Subcutaneous abdominal adipose tissue (tissue), 5 donors: ENCODE data around the gene PORCN.
A peak's percentile ranks its signal among the peaks of the same experiment; 100 is the strongest.

Experiments
- H3K27ac ChIP-seq: one replicate; pipeline ENCODE4 v1.7.0; 2013; ENCODE audit warnings: low read depth, mild to moderate bottlenecking, inconsistent platforms, low read length, moderate library complexity
- H3K27me3 ChIP-seq, 5 donors: one replicate each; pipeline ENCODE4 v1.7.0; 2013; ENCODE audit warnings: low read length in 5 of 5, inconsistent platforms in 1 of 5; ENCODE audit not compliant: control insufficient read depth in 5 of 5, insufficient read depth in 4 of 5
- H3K36me3 ChIP-seq, 5 donors: one replicate each; pipeline ENCODE4 v1.7.0; 2013; ENCODE audit warnings: low read length in 5 of 5; ENCODE audit not compliant: control insufficient read depth in 5 of 5, insufficient read depth in 5 of 5
- H3K4me1 ChIP-seq, 5 donors: one replicate each; pipeline ENCODE4 v1.7.0; 2013; ENCODE audit warnings: low read length in 5 of 5, mild to moderate bottlenecking in 3 of 5, moderate library complexity in 1 of 5; ENCODE audit not compliant: control insufficient read depth in 5 of 5, insufficient read depth in 5 of 5
- H3K4me3 ChIP-seq, 5 donors: one replicate each; pipeline ENCODE4 v1.7.0; 2013; ENCODE audit warnings: low read length in 5 of 5, low read depth in 1 of 5
- H3K9ac ChIP-seq, 5 donors: one replicate each; pipeline ENCODE4 v1.7.0; 2013; ENCODE audit warnings: low read length in 5 of 5, mild to moderate bottlenecking in 4 of 5, moderate library complexity in 3 of 5
- H3K9me3 ChIP-seq, 5 donors: one replicate each; pipeline ENCODE4 v1.7.0; 2013; ENCODE audit warnings: low read length in 5 of 5; ENCODE audit not compliant: control insufficient read depth in 5 of 5
- donor health status: healthy.
- donor health status: healthy.
- donor health status: healthy.
- donor health status: healthy.
- donor health status: healthy.

Gene PORCN

GRCh38 chrX:48475296-48475695 is 33.5 kb upstream of the PORCN start:
- Histone ChIP-seq H3K4me3 (peak overlapping the region; percentile 68 to 80 (median 75)), H3K27ac (peak overlapping the region; percentile 50)

DNA sequence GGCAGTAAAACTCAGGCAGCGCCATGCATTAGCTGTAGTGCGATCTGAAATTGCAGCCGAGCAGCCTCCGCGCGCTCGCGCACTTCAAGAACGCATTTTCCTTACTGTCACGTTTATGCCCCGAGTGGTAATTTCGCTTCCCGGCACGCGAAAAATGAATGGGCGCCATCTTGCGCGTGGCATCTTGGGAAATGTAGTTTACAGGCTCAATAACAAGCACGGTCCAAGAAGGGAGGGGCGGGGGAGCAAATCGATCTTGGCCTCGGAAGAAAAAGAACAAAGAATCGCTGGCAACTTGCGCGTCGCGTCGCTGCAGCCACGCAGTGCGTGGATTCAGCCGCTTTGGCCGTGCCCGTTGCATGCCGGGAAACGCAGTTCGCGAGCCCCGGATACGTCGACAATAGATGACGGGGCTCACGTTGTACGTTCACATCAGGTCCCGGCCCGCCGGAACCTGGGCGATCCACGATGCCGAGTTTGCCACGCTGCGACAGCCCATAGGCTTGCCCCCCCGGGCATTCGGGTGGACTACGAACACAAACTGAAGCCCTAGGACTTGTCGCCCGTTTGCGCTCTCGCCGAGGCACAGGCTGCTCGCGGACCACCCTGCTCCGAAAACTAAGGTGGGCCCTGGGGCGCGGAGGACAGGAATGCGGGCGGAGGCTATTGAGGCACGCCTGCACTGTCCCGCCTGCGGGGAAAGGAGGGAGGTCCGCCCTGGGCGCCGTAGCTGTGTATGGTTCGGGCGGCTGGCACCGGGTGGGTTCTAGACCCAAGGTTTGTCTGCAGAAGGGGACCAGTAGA is 32.8 kb upstream of the PORCN start, which contains the start of gene FTSJ1:
Gene FTSJ1 (plus strand): TSS at position 426 of the 804 bp plus-strand sequence. CDS start 1,849 bp downstream, outside the sequence.
- peaks cover 0 to 14% (median 2%) of the 10 kb centered on the region in 5 donors for H3K36me3 ChIP-seq
- H3K27ac ChIP-seq: peak within 1 kb of the TSS; percentile 50
- peaks cover 0 to 12% (median 10%) of the 10 kb centered on the region in 5 donors for H3K4me1 ChIP-seq
- H3K4me3 ChIP-seq: peak within 1 kb of the TSS; percentile 68 to 80 (median 75)
- peaks cover 0 to 5% (median 0%) of the 10 kb centered on the region in 5 donors for H3K27me3 ChIP-seq
- peak within 1 kb of the TSS; percentile 56 to 82 (median 72) for H3K9ac ChIP-seq
- H3K9me3 ChIP-seq: peaks cover 0 to 4% (median 0%) of the 10 kb centered on the region in 5 donors

More at GRCh38 chrX:48475296-48475695, 33.5 kb upstream of the PORCN start:
- peaks cover 0 to 4% (median 0%) of the 10 kb centered on the region in 5 donors for H3K9me3 ChIP-seq
- H3K36me3 ChIP-seq: peaks cover 0 to 11% (median 0%) of the 10 kb centered on the region in 5 donors
- peaks cover 0 to 12% (median 10%) of the 10 kb centered on the region in 5 donors for H3K4me1 ChIP-seq
- peak overlapping the region in 4 of 5 donors; percentile 59 to 82 (median 70) for H3K9ac ChIP-seq
- H3K27me3 ChIP-seq: peaks cover 0 to 5% (median 0%) of the 10 kb centered on the region in 5 donors

GRCh38 chrX:48476919-48477318 is 31.9 kb upstream of the PORCN start:
- Histone ChIP-seq H3K9ac (peak overlapping the region in 2 of 5 donors; percentile 73 to 82), H3K9me3 (peaks cover 0 to 4% (median 0%) of the 10 kb centered on the region in 5 donors), H3K4me3 (peak overlapping the region; percentile 3 to 75 (median 68)), H3K27me3 (peaks cover 0 to 7% (median 0%) of the 10 kb centered on the region in 5 donors), H3K27ac (peak overlapping the region; percentile 50), H3K4me1 (peaks cover 0 to 12% (median 10%) of the 10 kb centered on the region in 5 donors), H3K36me3 (peaks cover 0 to 23% (median 12%) of the 10 kb centered on the region in 5 donors)

GRCh38 chrX:48477960-48478755 is 30.6 kb upstream of the PORCN start:
- H3K27ac ChIP-seq: no peak overlapping the region
- peaks cover 0 to 7% (median 4%) of the 10 kb centered on the region in 5 donors for H3K27me3 ChIP-seq
- H3K9me3 ChIP-seq: peaks cover 0 to 4% (median 0%) of the 10 kb centered on the region in 5 donors
- peaks cover 0 to 30% (median 21%) of the 10 kb centered on the region in 5 donors for H3K36me3 ChIP-seq
- H3K4me3 ChIP-seq: no peak overlapping the region
- H3K9ac ChIP-seq: no peak overlapping the region
- peaks cover 0 to 12% (median 10%) of the 10 kb centered on the region in 5 donors for H3K4me1 ChIP-seq

DNA sequence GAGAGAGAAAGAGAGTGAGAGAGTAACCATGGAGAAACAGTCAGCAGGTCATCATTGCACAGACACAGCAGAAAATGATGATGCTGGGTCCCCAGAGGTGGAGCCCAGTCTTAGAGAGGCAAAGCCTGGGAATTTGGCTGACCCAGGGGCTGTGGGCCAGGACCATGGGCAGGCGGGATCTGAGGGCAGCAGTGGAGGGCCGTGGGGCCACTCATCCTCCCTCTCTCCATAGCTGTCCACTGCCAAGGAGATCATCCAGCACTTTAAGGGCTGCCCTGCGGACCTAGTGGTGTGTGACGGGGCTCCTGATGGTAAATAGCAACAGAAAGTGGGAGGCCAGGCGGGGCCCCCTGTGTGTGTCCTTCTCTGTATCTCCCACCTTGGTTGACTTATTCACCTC is 30.0 kb upstream of the PORCN start:
- H3K36me3 ChIP-seq: peaks cover 0 to 34% (median 25%) of the 10 kb centered on the region in 5 donors
- H3K4me3 ChIP-seq: no peak overlapping the region
- H3K4me1 ChIP-seq: peaks cover 0 to 12% (median 10%) of the 10 kb centered on the region in 5 donors
- no peak overlapping the region for H3K9ac ChIP-seq
- H3K27me3 ChIP-seq: peaks cover 0 to 7% (median 4%) of the 10 kb centered on the region in 5 donors
- H3K27ac ChIP-seq: no peak overlapping the region
- peaks cover 0 to 4% (median 0%) of the 10 kb centered on the region in 5 donors for H3K9me3 ChIP-seq

GRCh38 chrX:48480142-48480541 is 28.6 kb upstream of the PORCN start:
- Histone ChIP-seq H3K27ac (no peak overlapping the region), H3K9me3 (peaks cover 0 to 4% (median 0%) of the 10 kb centered on the region in 5 donors), H3K27me3 (peaks cover 0 to 7% (median 4%) of the 10 kb centered on the region in 5 donors), H3K9ac (no peak overlapping the region), H3K4me3 (no peak overlapping the region), H3K36me3 (peaks cover 0 to 37% (median 25%) of the 10 kb centered on the region in 5 donors), H3K4me1 (peaks cover 0 to 12% (median 10%) of the 10 kb centered on the region in 5 donors)

DNA sequence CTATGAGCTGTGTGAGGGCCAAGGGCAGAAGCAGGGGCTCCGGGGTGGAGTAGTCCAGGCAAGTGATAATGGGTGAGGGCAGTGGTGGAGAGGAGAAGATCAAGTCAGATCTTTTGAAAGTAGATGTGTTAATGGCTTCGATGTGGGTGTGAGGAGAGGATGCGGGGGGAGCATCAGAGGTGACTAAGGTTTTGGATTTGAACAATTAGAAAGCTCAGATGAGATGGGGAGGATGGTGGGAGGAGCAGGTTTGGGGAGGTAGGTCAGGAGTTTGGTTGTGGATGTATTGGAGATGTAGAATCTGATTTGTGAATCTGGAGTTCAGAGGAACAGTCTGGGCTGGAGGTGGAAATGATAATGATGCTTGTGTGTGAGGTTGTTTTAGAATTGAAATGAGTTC is 28.2 kb upstream of the PORCN start:
- peaks cover 0 to 7% (median 4%) of the 10 kb centered on the region in 5 donors for H3K27me3 ChIP-seq
- no peak overlapping the region for H3K27ac ChIP-seq
- H3K9me3 ChIP-seq: peaks cover 0 to 4% (median 0%) of the 10 kb centered on the region in 5 donors
- H3K4me1 ChIP-seq: peaks cover 0 to 12% (median 10%) of the 10 kb centered on the region in 5 donors
- H3K4me3 ChIP-seq: no peak overlapping the region
- H3K9ac ChIP-seq: no peak overlapping the region
- peaks cover 0 to 39% (median 25%) of the 10 kb centered on the region in 5 donors for H3K36me3 ChIP-seq

DNA sequence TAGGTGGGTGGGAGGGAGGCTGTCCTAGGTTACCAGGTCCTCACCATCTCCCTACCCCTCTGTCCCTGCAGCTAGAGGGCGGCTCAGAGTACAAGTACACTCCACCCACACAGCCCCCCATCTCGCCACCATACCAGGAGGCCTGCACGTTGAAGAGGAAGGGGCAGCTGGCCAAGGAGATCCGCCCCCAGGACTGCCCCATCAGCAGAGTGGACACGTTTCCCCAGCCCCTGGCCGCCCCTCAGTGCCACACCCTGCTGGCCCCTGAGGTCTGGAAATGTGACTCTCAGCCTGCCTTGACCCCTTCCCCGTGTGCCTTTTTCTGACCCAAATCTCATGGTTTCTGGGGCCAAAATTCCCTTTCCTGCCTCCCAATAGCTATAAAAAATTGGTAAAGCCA is 26.3 kb upstream of the PORCN start:
- Histone ChIP-seq H3K36me3 (peaks cover 0 to 39% (median 31%) of the 10 kb centered on the region in 5 donors), H3K9me3 (no peaks in the 10 kb centered on the region), H3K4me1 (peaks cover 0 to under 1% (median 0%) of the 10 kb centered on the region in 5 donors)

GRCh38 chrX:48487362-48487798 is 21.4 kb upstream of the PORCN start:
- H3K36me3 ChIP-seq: peaks cover 0 to 16% (median 12%) of the 10 kb centered on the region in 5 donors

More for the DNA sequence above, 26.3 kb upstream of the PORCN start:
- H3K9ac ChIP-seq: no peak overlapping the region
- H3K27ac ChIP-seq: no peak overlapping the region
- H3K4me3 ChIP-seq: no peak overlapping the region
- peaks cover 0 to 7% (median 4%) of the 10 kb centered on the region in 5 donors for H3K27me3 ChIP-seq

More at GRCh38 chrX:48487362-48487798, 21.4 kb upstream of the PORCN start:
- Histone ChIP-seq H3K27me3 (peaks cover 0 to 10% (median 6%) of the 10 kb centered on the region in 5 donors), H3K4me1 (no peaks in the 10 kb centered on the region), H3K27ac (no peak overlapping the region), H3K4me3 (no peak overlapping the region), H3K9me3 (peaks cover 0 to 8% (median 7%) of the 10 kb centered on the region in 5 donors), H3K9ac (no peak overlapping the region)
